Measurements from ENCODE around the gene PAPPA2.

DNA sequence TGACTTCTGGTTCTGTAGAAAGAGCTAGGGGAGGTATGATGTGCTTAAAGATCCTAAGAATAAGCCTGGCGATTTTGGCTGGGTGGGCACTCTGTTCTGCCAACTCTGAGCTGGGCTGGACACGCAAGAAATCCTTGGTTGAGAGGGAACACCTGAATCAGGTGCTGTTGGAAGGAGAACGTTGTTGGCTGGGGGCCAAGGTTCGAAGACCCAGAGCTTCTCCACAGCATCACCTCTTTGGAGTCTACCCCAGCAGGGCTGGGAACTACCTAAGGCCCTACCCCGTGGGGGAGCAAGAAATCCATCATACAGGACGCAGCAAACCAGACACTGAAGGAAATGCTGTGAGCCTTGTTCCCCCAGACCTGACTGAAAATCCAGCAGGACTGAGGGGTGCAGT is 93.3 kb downstream of the PAPPA2 start:
- TF ChIP-seq, protein P1, sequence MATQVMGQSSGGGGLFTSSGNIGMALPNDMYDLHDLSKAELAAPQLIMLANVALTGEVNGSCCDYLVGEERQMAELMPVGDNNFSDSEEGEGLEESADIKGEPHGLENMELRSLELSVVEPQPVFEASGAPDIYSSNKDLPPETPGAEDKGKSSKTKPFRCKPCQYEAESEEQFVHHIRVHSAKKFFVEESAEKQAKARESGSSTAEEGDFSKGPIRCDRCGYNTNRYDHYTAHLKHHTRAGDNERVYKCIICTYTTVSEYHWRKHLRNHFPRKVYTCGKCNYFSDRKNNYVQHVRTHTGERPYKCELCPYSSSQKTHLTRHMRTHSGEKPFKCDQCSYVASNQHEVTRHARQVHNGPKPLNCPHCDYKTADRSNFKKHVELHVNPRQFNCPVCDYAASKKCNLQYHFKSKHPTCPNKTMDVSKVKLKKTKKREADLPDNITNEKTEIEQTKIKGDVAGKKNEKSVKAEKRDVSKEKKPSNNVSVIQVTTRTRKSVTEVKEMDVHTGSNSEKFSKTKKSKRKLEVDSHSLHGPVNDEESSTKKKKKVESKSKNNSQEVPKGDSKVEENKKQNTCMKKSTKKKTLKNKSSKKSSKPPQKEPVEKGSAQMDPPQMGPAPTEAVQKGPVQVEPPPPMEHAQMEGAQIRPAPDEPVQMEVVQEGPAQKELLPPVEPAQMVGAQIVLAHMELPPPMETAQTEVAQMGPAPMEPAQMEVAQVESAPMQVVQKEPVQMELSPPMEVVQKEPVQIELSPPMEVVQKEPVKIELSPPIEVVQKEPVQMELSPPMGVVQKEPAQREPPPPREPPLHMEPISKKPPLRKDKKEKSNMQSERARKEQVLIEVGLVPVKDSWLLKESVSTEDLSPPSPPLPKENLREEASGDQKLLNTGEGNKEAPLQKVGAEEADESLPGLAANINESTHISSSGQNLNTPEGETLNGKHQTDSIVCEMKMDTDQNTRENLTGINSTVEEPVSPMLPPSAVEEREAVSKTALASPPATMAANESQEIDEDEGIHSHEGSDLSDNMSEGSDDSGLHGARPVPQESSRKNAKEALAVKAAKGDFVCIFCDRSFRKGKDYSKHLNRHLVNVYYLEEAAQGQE (IDR thresholded peaks at IDR 0.05; ENCODE audit: insufficient read depth in 1 of 2, low read depth in 2 of 2, low read length in 1 of 2), result no peak
- TF ChIP-seq, protein P2, sequence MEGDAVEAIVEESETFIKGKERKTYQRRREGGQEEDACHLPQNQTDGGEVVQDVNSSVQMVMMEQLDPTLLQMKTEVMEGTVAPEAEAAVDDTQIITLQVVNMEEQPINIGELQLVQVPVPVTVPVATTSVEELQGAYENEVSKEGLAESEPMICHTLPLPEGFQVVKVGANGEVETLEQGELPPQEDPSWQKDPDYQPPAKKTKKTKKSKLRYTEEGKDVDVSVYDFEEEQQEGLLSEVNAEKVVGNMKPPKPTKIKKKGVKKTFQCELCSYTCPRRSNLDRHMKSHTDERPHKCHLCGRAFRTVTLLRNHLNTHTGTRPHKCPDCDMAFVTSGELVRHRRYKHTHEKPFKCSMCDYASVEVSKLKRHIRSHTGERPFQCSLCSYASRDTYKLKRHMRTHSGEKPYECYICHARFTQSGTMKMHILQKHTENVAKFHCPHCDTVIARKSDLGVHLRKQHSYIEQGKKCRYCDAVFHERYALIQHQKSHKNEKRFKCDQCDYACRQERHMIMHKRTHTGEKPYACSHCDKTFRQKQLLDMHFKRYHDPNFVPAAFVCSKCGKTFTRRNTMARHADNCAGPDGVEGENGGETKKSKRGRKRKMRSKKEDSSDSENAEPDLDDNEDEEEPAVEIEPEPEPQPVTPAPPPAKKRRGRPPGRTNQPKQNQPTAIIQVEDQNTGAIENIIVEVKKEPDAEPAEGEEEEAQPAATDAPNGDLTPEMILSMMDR (IDR thresholded peaks at IDR 0.05), result no peak
